K562 (cell line): ENCODE measurements around the gene VMA21. TPM values are rescaled to one million over a fixed set of nuclear protein-coding genes. Genes with fewer than 3 reads are reported as not detected.

Experiments used
- ATAC-seq: fragments of 200-7000 bp; cut with Tn5 transposase; 3 replicates; pipeline ENCODE4 v1.9.1; 2020; ENCODE audit warnings: moderate library complexity
- BruUV-seq: library from RNA; stranded (reverse); fragments of 400-500 nt; replicated peaks from 2 replicates; lab custom pipeline; 2021; lab: Mats Ljungman, UMichigan
- CTCF ChIA-PET: fragments of 300-600 bp; formaldehyde crosslinking; extraction: SDS; loops from one replicate; lab custom pipeline; 2021; ENCODE audit warnings: low intra/inter-chr PET ratio; lab: Yijun Ruan, JAX
- POLR2A ChIA-PET: fragments of 300-600, 350-650 bp; sonication (Branson Sonifier 250); formaldehyde crosslinking; extraction: SDS; loops from one replicate; lab custom pipeline; 2021; ENCODE audit warnings: antibody characterized with exemption, inconsistent platforms; lab: Yijun Ruan, JAX
- DNase-seq, 4 experiments: peaks; one replicate each; pipeline versions ENCODE4 v3.0.0 to v3.0.0-alpha.2; 2011 to 2018; ENCODE audit warnings: low spot score in 3 of 4, mixed read lengths in 3 of 4; ENCODE audit errors: extremely low read depth in 1 of 4
- FAIRE-seq: peaks from 2 replicates; lab custom pipeline; 2011; peaks lifted over from hg19 to GRCh38; lab: Jason Lieb, UNC
- H2AFZ ChIP-seq: 2 replicates; pipeline ENCODE4 v1.6.0; 2011; ENCODE audit warnings: low read depth, low read length, control low read depth, inconsistent platforms
- H3K27ac ChIP-seq: fragments of 200-600 bp; 3 replicates; pipeline ENCODE4 v1.8.0; 2011; ENCODE audit warnings: low read depth, mild to moderate bottlenecking, control low read depth, inconsistent platforms, low read length, moderate library complexity, mixed read lengths; ENCODE audit errors: extremely low read depth
- H3K27me3 ChIP-seq, 2 experiments: fragments of 300-600 bp in 1 of 2; 2 replicates in 1 of 2; 3 replicates in 1 of 2; pipeline versions ENCODE4 v1.6.0 to v1.8.0; 2011; ENCODE audit warnings: inconsistent platforms in 2 of 2, low read length in 2 of 2, mild to moderate bottlenecking in 1 of 2, mixed read lengths in 1 of 2, moderate library complexity in 1 of 2; ENCODE audit not compliant: control insufficient read depth in 2 of 2, insufficient read depth in 2 of 2
- H3K36me3 ChIP-seq: fragments of 300-600 bp; 3 replicates; pipeline ENCODE4 v1.8.0; 2011; ENCODE audit warnings: mild to moderate bottlenecking, low read length, inconsistent platforms; ENCODE audit not compliant: control insufficient read depth, insufficient read depth
- H3K4me1 ChIP-seq, 2 experiments: fragments of 200-600 bp in 1 of 2; replicated peaks in 1 of 2; 2 replicates in 1 of 2; 3 replicates in 1 of 2; pipeline versions ENCODE4 v1.5.1 to v1.8.0; 2011; ENCODE audit warnings: inconsistent platforms in 2 of 2, low read length in 2 of 2, mild to moderate bottlenecking in 1 of 2, mixed read lengths in 1 of 2, moderate library complexity in 1 of 2; ENCODE audit not compliant: control insufficient read depth in 2 of 2, insufficient read depth in 2 of 2
- H3K4me2 ChIP-seq: 2 replicates; pipeline ENCODE4 v1.6.1; 2011; ENCODE audit warnings: low read length, control low read depth, inconsistent platforms, mixed read lengths; ENCODE audit not compliant: insufficient read depth
- H3K4me3 ChIP-seq: fragments of 200-600 bp; sonication (generic), shearing (Covaris generic); 2 replicates; pipeline ENCODE4 v1.5.1; 2016; ENCODE audit warnings: control low read depth, inconsistent platforms
- H3K79me2 ChIP-seq: fragments of 200-600 bp; 3 replicates; pipeline ENCODE4 v1.8.0; 2011; ENCODE audit warnings: low read length, inconsistent platforms; ENCODE audit not compliant: control insufficient read depth, insufficient read depth
- H3K9ac ChIP-seq, 2 experiments: 2 replicates each; pipeline versions ENCODE4 v1.6.0 to v1.6.1; 2011; ENCODE audit warnings: low read depth in 2 of 2, low read length in 2 of 2, control low read depth in 1 of 2, inconsistent platforms in 1 of 2, mild to moderate bottlenecking in 1 of 2, mixed read lengths in 1 of 2; ENCODE audit not compliant: insufficient read depth in 1 of 2
- H3K9me1 ChIP-seq: one replicate; pipeline ENCODE4 v1.6.0; 2011; ENCODE audit warnings: inconsistent platforms, mild to moderate bottlenecking, low read length, moderate library complexity; ENCODE audit not compliant: control insufficient read depth, insufficient read depth
- H3K9me3 ChIP-seq: replicated peaks from 2 replicates; pipeline ENCODE4 v1.5.1; 2011; ENCODE audit warnings: low read depth, low read length, inconsistent platforms; ENCODE audit not compliant: control insufficient read depth, insufficient read depth
- H4K20me1 ChIP-seq: replicated peaks from 2 replicates; pipeline ENCODE4 v1.6.1; 2011; ENCODE audit warnings: low read length, inconsistent platforms, mixed read lengths; ENCODE audit not compliant: control insufficient read depth, insufficient read depth
- HEY1 ChIP-seq: fragments of 250-450 bp; sonication (Bioruptor Pico); IDR thresholded peaks from 2 replicates; pipeline ENCODE4 v1.5.0; 2020; ENCODE audit warnings: mild to moderate bottlenecking, moderate library complexity, borderline replicate concordance
- PBX2 ChIP-seq, 2 experiments: IDR thresholded peaks in 1 of 2; conservative IDR thresholded peaks in 1 of 2; 2 replicates each; pipeline ENCODE4 v1.6.1; 2016; ENCODE audit warnings: low read depth in 2 of 2, mild to moderate bottlenecking in 1 of 2, missing compliant biosample characterization in 1 of 2, missing genetic modification characterization in 1 of 2, moderate library complexity in 1 of 2
- RFX1 ChIP-seq: fragments of 450-650 bp; IDR thresholded peaks from 2 replicates; pipeline ENCODE4 v1.6.1; 2016; ENCODE audit warnings: mild to moderate bottlenecking, moderate library complexity
- SREBF1 ChIP-seq: fragments of 150-350 bp; IDR thresholded peaks from 2 replicates; pipeline ENCODE4 v1.6.1; 2014; ENCODE audit warnings: antibody characterized with exemption, low read depth, low read length, borderline replicate concordance
- TEAD4 ChIP-seq, 2 experiments: sonication (generic) in 1 of 2; formaldehyde crosslinking in 1 of 2; IDR thresholded peaks; 2 replicates each; pipeline versions ENCODE4 v1.6.1 to v1.8.0; 2012 to 2022; ENCODE audit warnings: borderline replicate concordance in 1 of 2, inconsistent platforms in 1 of 2, low read length in 1 of 2, mild to moderate bottlenecking in 1 of 2, missing genetic modification reagents in 1 of 2
- WGBS: fragments of 100-300 bp; shearing (Covaris generic); methylation state at CpG from one replicate; pipeline ENCODE4 v1.1.6; 2016; ENCODE audit warnings: low coverage, mixed read lengths; ENCODE audit not compliant: insufficient coverage; ENCODE audit errors: missing lambda C conversion rate; 5-methylcytosine and 5-hydroxymethylcytosine counted together
- in situ Hi-C: fragments of 300-500 bp; cut with MboI; formaldehyde crosslinking; loops from 4 replicates; pipeline ENCODE4 v1.15.0; 2018; ENCODE audit warnings: inconsistent platforms, mixed read lengths
- intact Hi-C: fragments of 100-400 bp; cut with micrococcal nuclease; formaldehyde crosslinking; loops from 2 replicates; pipeline ENCODE4 v1.14.2; 2022
- polyA plus RNA-seq, 8 experiments: library from polyadenylated mRNA; depleted of rRNA in 4 of 8; stranded (reverse) in 5 of 8; unstranded in 3 of 8; fragments of >200 nt; fragmentation: Nextera tagmentation in 2 of 8; fragmentation: Illumina TruSeq in 1 of 8; extraction: Ambion mirVana in 2 of 8; extraction: Trizol in 1 of 8; gene quantifications; 2 replicates each; pipeline versions ENCODE4 v1.2.1 to v1.2.3, GENCODE V29; 2011 to 2014; ENCODE audit warnings: inconsistent platforms in 1 of 8, missing spikeins in 1 of 8
- total RNA-seq, 7 experiments: library from RNA; depleted of rRNA in 6 of 7; stranded (reverse); fragments of >200 nt in 6 of 7; fragmentation: Illumina TruSeq in 2 of 7; extraction: Trizol in 2 of 7; gene quantifications; 2 replicates each; pipeline versions ENCODE4 v1.2.1 to v1.2.3, GENCODE V29; 2011 to 2021; ENCODE audit warnings: low replicate concordance in 1 of 7
- TF ChIP-seq, protein P1 (sequence below): fragments of 250-450 bp; sonication (Bioruptor Pico); IDR thresholded peaks from 2 replicates; pipeline ENCODE4 v1.5.0; 2021; ENCODE audit warnings: mild to moderate bottlenecking, borderline replicate concordance

VMA21 gene
- total and polyA plus RNA-seq, 9 of the 15 experiments (the other 6 are each of a cell fraction or from before 2014, with no cell fraction given) = 17.5 to 101 (median 47.5) TPM

- ChIA-PET POLR2A (interaction anchor here (0.7 to 1.7 kb wide), 2 partner anchors 10 to 1438 kb away, joined by 3 to 8 read pairs; no protein-coding TSS in a partner anchor), CTCF (no interaction called here)
- Histone ChIP-seq H3K79me2 (peaks cover 49% of the 10 kb centered on the region), H3K36me3 (peaks cover 23% of the 10 kb centered on the region), H3K9me3 (no peaks in the 10 kb centered on the region), H3K4me2 (peak overlapping the region; percentile 80), H3K9ac (peak overlapping the region; percentile 77 to 92), H3K27ac (peak overlapping the region; percentile 95), H3K4me3 (peak overlapping the region; percentile 98), H3K4me1 (peaks cover 13 to 14% of the 10 kb centered on the region in 2 experiments; a peak in 4 of 5 replicates), H4K20me1 (peaks cover 16% of the 10 kb centered on the region), H2AFZ (peak overlapping the region; percentile 91), H3K9me1 (no peaks in the 10 kb centered on the region), H3K27me3 (no peaks in the 10 kb centered on the region)
- intact Hi-C loops = no loop called here
- no peak for FAIRE-seq
- no peak for ATAC-seq
- 82% methylated on average over 16 of the region's 20 CpGs for WGBS
- DNase-seq = no peak
- in situ Hi-C loops = no loop called here
- BruUV-seq = TSS peak; percentile 94
- TF ChIP-seq SREBF1 = no peak
- peak; percentile 45; the same call in 1 of the 2 replicates for TF ChIP-seq RFX1
- no peak for TF ChIP-seq TEAD4 (IDR thresholded peaks at IDR 0.05; ENCODE audit: low read length)
- no peak for TF ChIP-seq TEAD4 (CRISPR knock-in tag; IDR thresholded peaks at IDR 0.05; ENCODE audit: borderline replicate concordance)
- TF ChIP-seq PBX2 (CRISPR knock-in tag; IDR thresholded peaks at IDR 0.05; ENCODE audit: low read depth) = no peak
- TF ChIP-seq PBX2 (tag; conservative IDR thresholded peaks at IDR 0.05; ENCODE audit: low read depth) = 0 out of 2 replicates have a peak, but pooled peaks have one; percentile 10
- TF ChIP-seq HEY1 (CRISPR knock-in tag) = no peak
- TF ChIP-seq, protein P1, sequence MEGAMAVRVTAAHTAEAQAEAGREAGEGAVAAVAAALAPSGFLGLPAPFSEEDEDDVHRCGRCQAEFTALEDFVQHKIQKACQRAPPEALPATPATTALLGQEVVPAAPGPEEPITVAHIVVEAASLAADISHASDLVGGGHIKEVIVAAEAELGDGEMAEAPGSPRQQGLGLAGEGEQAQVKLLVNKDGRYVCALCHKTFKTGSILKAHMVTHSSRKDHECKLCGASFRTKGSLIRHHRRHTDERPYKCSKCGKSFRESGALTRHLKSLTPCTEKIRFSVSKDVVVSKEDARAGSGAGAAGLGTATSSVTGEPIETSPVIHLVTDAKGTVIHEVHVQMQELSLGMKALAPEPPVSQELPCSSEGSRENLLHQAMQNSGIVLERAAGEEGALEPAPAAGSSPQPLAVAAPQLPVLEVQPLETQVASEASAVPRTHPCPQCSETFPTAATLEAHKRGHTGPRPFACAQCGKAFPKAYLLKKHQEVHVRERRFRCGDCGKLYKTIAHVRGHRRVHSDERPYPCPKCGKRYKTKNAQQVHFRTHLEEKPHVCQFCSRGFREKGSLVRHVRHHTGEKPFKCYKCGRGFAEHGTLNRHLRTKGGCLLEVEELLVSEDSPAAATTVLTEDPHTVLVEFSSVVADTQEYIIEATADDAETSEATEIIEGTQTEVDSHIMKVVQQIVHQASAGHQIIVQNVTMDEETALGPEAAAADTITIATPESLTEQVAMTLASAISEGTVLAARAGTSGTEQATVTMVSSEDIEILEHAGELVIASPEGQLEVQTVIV (CRISPR knock-in tag) = no peak
These were observed 773 bp upstream of the VMA21 start for GRCh38 chrX:151396042-151396824.
